Measurements from ENCODE around the gene ZNF470.

Gene ZNF470

DNA sequence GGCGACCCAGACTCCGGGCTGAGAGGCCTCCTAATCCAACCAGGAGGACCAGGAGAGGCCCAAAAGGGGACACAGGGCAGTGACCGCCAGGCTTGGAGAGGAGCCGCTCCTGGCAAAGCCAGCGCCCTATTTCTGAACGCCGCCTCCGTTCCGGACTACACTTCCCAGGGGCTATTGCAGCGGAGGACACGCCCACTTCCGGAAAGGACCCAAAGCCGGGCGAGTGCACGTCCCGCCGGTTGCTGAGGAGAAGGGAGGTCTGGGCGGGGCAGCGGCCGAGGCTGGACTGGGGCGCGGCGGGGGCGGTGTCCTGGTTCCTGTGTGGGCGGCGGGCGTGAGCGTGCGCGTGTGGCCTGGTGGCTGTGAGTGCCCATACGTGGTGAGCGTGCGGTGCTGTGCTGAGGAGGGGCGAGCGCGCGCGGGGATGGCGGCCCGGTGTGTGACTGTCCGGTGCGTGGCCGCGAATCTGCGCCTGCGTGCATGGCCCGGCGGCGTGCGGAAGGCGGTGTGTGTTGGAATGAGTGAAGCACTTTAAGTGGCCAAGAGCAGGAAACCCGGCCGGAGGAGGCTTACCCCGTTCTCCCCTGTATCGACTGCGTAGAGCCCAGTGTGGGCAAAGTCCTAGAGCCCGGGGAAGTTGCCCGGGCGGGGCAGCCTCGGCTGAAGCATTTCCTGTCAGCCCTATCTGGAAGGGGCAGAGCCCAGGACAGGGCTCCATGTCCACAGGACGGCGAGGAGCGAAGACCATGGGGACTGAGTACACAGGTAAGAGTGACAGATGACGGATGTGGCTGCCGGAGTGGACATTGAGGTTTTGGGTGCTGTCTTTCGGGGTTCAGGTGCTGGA lies at the start of gene ZNF470:
Gene ZNF470 (plus strand): TSS at position 195 of the 847 bp plus-strand sequence. CDS start 2,844 bp downstream, outside the sequence.
- DNase-seq: peak; percentile 81 to 86

DNA sequence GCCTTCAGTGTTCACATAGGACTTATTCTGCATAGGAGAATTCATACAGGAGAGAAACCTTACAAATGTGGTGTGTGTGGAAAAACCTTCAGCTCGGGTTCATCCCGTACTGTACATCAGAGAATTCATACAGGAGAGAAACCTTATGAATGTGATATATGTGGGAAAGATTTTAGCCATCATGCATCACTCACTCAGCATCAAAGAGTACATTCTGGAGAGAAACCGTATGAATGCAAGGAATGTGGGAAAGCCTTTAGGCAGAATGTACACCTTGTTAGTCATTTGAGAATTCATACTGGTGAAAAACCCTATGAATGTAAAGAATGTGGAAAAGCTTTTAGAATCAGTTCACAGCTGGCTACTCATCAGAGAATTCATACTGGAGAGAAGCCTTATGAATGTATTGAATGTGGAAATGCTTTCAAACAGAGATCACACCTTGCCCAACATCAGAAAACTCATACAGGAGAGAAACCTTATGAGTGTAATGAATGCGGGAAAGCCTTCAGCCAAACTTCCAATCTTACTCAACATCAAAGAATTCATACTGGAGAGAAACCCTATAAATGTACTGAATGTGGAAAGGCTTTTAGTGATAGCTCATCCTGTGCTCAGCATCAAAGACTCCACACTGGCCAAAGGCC lies 41.9 kb upstream of the ZNF470 start:
- no peak for DNase-seq

DNA sequence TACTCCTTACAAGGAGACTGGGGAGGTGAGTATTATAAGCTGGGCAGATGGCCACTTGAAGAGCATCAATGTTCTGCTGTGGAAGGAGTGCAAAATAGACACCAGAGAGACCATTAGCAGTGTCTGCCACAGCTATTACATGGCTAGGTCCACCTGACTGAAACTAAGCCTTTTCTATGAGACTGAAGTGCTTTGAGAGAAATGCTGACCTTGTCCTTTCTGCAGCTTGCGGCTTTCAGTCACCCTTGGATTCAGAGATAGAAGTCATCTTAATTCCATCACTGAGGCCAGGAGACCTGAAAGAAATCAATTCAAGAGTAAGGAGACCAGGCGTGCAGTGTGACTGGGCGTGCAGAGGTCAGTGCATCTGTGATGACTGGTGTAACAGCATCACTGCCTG lies 29.8 kb upstream of the ZNF470 start:
- DNase-seq: no peak

DNA sequence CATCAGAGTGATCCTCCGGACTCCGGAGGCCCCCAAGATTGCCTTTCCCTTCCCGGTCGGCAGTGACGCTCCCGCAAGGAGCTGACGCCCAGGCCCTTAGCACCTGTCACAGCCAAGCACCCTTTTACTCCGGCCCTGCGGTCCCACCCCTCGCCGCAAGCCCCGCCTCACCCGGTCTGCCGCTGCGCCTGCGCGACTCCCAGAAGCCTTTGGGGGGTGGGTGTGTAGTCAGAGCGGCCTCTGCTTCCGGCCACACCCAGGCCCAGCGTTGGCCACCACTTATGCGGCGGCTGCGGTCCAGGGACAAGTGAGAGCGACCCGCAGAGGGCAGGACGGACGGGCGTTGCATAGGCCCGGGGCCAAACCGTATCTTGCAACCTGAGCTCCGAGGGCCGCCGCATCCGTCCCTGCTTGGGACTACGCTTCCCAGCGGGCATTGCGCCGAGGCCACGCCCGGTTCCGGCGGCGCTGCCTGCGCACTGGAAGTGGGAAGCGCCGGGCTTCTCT lies 29.0 kb upstream of the ZNF470 start:
- DNase-seq: peak; percentile 78 to 79

DNA sequence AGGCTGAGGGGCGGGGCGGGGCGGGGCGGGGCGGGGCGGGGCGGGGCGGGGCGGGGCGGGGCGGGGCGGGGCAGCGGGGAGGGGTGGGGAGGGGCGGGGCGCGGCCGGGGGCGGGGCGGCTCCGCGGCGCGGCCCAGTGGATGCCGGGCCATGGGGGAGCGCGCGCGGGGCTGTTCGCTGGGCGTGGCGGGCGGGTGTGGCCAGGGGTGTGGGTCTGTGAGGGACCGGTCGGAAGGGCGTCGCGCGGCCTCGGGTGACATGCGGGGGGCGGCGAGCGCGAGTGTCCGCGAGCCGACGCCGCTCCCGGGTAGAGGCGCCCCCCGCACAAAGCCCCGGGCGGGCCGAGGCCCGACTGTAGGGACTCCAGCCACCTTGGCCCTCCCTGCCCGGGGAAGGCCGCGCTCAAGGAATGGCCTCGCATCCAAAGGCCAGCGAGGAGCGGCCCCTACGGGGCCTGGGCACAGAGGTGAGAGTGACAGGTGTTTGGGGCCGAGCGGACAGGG lies 28.5 kb upstream of the ZNF470 start, which contains the start of gene ZFP28:
Gene ZFP28 (plus strand): TSS at position 188 of the 503 bp plus-strand sequence. CDS start 71 bp downstream, at position 259.
- peak; percentile 56 to 63 for DNase-seq

DNA sequence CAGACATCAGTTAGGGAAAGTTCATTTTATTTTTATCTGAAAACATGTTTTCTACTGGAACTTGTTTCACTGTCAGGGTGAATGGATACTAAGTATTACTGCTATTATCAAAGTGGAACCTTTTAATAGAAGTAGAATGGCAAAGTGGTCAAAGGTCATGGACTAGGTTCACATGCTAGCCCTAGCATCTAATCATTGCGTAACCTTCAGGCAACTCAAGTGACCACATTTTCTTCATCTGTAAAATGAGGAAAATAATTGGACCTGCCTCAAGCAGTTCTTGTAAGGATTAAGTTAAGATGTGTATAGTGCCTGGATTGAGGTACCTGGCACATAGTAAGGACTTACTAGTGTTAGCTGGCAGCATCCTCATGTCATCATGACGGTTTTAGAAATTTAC lies 23.5 kb upstream of the ZNF470 start:
- no peak for DNase-seq

DNA sequence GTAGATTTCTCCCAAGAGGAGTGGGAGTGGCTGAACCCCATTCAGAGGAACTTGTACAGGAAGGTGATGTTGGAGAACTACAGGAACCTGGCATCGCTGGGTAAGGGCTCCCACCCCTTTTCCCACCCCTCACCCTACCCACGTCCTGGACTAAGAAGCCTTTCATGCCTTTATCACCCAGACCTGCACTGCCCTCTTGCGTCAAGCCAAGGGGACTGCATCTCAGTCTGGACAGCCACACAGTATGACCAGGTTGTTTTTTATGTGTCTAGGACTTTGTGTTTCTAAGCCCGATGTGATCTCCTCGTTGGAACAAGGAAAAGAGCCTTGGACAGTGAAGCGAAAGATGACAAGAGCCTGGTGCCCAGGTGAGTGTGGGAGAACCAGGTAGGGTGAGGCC lies 19.7 kb upstream of the ZNF470 start:
- no peak for DNase-seq

DNA sequence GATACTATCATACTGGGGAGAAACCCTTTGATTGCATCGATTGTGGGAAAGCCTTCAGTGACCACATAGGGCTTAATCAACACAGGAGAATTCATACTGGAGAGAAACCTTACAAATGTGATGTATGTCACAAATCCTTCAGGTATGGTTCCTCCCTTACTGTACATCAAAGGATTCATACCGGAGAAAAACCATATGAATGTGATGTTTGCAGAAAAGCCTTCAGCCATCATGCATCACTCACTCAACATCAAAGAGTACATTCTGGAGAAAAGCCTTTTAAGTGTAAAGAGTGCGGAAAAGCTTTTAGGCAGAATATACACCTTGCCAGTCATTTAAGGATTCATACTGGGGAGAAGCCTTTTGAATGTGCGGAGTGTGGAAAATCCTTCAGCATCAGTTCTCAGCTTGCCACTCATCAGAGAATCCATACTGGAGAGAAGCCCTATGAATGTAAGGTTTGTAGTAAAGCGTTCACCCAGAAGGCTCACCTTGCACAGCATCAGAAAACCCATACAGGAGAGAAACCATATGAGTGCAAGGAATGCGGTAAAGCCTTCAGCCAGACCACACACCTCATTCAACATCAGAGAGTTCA lies 12.9 kb upstream of the ZNF470 start:
- no peak for DNase-seq

DNA sequence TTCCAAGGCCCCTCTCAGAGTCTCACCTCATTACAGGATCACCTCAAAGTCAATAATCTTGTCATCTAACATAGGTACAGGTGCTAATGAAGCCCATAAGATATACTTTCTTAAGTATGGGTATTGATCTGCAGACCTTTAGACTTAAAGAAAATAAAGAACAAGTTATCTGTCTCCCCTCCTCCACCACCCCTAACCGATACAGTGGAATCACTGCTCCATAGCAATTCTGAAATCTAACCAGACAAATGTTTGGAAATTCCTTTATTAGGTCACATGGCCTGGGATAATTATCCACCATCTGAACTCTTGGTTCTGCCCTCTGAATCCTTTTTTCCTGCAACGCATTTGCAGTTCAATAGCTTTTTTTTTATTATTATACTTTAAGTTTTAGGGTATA lies 4.5 kb upstream of the ZNF470 start:
- DNase-seq: no peak

DNA sequence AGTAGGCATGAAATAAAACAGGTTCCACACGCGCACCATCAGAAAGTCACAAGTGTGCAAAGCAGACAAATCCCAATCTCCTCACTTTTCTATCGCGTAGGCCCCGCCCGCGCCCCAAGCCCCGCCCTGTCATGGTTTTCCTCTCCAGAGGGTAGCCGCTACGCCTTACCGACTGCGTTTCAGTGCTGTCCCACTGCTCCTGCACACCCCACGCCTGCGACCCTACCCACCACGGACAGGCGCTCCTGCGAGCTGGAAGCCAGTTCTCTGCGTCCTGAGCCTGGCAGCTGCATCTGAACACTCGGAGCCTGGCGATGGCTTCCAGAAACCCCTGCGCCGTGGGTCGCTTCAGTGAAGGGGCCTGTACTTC lies 379 bp upstream of the ZNF470 start:
- peak; percentile 41 to 48 for DNase-seq

DNA sequence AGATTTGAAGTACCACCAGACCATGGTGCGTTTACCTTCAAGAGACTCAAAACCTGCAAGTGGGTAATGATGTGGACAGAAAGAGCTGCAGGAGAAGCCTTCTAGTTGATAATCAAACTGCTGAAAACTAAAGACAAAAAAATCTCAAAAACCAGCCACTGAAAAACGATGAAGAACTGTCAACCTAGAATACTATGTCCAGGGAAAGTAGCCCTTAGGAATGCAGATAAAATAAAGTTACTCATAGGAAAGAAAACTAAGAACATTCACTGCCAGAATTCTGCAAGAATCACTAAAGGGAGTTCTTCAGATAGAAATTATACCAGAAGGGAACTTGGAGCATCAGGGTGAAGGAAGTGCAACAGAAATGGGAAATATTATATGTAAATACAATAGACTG lies 5.3 kb downstream of the ZNF470 start:
- no peak for DNase-seq

DNA sequence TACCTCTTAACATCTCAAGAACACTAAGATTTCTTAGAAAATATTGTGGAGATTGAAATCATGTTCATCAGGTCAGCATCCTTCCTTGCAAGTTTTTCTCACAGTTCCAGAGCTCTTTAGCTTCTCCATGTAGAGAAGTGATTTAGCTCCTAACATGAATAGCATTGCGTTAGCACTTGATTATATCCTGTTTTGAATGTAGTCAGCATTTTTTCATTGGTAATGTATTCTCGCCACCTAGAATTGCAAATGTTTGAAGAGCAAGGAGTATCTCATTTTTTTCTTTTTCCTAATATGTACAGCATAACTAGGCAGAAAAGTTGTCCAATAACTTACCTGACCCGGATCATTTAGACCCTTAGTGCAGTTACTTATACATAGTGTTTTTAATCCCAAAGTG lies 6.6 kb downstream of the ZNF470 start:
- DNase-seq: no peak

DNA sequence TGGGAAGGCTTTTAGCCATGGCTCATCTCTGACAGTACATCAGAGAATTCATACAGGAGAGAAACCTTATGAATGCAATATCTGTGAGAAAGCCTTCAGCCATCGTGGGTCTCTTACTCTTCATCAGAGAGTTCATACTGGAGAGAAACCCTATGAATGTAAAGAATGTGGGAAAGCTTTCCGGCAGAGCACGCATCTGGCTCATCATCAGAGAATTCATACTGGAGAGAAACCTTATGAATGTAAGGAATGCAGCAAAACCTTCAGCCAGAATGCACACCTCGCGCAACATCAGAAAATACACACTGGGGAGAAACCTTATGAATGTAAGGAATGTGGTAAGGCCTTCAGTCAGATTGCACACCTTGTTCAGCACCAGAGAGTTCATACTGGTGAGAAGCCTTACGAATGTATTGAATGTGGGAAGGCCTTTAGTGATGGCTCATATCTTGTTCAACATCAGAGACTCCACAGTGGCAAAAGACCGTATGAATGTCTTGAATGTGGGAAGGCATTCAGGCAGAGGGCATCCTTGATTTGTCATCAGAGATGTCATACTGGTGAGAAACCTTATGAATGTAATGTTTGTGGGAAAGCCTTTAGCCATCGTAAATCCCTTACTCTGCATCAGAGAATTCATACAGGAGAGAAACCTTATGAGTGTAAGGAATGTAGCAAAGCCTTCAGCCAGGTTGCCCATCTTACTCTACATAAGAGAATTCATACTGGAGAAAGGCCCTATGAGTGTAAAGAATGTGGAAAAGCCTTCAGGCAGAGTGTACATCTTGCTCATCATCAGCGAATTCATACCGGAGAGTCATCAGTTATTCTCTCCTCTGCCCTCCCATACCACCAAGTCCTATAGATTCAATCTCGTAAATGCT lies 10.7 kb downstream of the ZNF470 start:
- DNase-seq: no peak

DNA sequence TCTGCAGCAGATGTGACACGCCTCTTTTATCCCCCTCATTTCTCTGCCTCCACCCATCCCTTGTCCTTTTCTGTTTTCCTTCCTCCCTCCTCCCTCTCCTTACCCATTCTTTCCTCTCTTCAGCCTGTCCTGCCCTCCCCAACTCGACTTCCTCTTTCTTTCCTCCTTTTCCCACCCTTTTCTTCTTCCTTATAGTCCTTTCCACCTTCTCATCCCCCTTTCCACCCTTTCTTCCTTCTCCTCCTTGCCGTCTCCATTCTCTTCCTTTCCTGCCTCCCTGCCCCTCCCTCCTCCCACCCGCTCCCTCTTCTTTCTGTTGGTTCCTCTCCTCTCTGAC lies 27.1 kb downstream of the ZNF470 start:
- no peak for DNase-seq

DNA sequence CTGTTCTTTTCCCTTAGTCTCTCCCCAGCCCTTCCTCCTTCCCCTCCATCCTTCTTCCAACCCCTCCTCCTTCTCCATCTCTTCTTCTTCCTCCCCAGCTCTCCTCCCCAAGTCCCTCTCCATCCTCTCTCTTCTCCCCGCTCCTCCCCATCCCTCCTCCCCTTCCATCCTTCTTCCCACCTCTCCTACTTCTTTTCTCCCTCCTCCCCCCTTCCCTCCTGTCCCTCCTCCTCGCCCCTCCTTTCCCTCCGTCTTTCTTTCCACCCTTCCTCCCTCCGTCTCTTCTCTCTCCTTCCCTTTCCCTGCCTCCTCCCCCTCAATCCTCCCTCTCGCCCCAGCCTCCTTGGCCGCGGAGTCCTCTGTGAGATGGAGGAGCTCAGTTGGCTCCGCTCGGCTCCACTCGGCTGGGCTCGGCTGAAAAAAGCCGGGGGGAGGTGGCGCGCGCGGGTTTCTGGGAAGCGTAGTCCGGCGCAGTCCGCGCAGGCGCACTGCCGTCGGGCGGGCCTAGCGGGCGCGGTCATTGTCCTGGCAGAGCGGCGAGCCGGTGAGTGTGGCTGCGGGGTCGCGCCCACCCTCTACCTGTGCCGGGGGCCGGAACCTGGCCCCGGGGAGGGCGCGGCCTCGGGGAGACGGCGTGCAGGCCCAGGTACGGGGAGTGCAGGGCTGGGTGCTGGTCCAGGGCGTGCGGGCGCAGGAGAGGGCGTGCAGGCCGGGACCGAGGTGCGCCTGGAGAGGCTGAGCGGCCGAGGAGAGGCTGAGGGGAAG lies 27.7 kb downstream of the ZNF470 start, which contains the start of gene ZNF71:
Gene ZNF71 (plus strand): TSS at position 520 of the 765 bp plus-strand sequence. CDS start 6,257 bp downstream, outside the sequence.
- peak; percentile 76 to 82 for DNase-seq

DNA sequence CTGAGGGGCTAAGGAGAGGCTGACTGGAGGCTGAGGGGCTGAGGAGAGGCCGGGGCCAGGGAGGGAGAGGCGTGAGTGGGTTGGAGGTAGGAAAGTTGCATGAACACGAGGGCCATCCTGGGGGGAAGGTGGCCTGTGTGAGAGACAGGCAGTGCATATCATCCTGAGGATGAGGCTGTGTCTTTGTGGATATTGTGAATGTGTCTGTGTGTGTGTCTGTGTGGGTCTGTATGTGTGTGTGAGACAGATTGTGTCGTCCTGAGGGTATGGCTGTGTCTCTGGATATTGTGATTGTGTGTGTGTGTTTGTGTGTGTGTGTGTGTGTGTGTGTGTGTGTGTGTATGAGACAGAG lies 28.3 kb downstream of the ZNF470 start:
- DNase-seq: peak in 1 of 2 donors; percentile 1

DNA sequence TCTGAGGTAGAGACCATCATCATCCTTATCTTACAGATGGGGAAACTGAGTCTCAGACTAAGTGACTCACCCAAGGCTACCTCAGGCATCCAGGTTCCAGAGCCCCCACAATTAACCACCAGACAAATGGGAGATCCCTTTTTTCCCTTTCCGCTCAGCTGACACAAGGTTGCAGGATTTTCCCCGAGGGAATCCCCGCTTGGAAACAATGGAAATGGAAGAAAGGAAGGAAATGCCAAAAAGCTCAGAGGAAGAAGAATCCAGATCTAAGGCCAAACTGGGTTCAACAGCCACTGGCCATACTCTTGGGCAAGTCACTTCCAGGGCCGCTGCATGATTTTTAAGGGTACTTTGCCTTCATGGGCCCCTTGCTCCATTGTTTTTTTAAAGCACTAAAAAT lies 29.4 kb downstream of the ZNF470 start:
- no peak for DNase-seq

DNA sequence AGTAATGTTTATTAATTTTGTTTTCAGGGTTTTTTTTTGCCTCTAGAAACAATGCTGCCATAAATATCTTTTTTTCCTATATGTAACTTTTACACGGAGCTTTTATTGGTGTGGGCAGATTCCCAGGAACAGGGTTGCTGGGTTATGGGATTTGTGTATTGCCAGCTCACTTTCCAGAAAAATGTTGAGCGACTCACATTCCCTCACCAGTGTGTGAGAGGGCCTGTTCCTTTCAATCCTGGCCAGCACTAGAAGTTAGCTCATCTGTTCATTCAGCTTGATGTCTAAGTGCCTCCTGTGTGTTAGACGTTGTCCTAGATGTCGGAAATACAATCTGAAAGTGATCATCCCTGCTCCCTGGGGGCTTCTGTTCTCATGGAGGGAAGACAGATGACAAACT lies 30.4 kb downstream of the ZNF470 start:
- no peak for DNase-seq

DNA sequence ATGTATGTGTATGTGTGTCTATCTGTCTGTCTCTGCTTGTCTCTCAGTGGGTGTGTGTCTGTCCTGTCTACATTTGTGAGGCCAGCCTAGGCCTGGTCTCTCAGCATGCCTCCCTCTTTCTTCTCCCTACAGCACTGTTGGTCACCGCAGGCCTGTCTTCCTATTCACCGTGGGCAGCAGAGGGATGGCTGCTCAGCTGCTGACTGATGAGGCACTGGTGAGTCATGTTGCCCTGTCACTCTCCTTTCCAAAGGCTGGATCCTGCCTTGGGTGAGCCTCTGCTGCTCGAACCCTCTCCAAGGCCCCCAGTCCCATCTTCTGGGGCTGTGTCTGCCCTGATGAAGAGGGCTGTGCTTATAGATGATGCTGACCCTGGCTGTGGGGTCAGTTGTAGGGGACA lies 34.1 kb downstream of the ZNF470 start:
- no peak for DNase-seq

DNA sequence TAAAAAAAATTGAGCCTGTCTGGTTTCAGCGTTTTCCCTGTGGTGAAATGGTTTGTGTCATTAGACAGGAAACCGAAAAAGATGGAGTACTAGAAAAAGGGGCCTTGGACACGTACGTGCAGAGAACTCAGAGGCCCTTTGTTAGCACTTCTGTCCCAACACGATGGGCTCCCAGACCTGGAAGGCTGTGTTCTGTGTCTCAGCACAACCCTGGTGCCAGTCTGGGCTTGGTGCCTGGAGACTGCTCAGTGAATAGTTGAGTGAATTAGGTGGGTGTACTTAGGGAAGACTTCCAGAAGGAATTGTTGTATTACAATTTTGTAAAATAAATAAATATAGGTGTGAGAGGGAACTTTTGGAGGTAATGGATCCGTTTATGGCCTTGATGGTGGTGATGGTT lies 36.6 kb downstream of the ZNF470 start:
- no peak for DNase-seq

DNA sequence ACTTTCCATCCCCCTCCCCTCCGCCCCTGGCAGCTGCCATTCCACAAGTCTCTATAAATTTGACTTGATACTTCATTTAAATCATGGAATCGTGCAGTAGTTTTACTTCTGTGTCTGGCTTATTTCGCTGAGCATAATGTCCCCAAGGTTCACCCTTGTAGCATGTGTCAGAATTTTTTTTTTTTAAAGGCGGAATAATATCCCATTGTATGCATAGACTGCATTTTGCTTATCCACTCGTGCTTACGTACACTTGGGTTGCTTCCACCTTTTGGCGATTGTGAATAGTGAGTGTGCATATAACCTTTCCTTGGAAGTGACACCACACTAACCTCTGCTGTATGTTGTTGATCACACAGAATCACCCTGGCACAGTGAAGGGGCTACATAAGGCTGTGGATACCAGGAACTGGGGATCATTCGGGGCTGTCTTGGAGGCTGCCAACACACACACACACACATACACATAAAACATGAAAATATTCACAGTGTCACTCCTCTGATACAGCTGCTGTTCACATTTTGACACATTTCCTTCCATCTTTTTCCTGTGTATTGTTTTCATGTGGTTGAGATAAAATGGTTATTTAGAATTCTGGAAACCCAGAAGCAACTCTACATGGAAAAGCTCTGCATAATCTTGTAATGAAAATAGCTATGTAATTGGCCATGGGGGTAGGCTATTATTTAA lies 41.2 kb downstream of the ZNF470 start:
- no peak for DNase-seq
